ENCODE data around the gene MERTK.

GRCh38 chr2:111978452-111979170 lies 80.2 kb downstream of the MERTK start:
- TF ChIP-seq CTCF (IDR thresholded peaks at IDR 0.05) (no peak), POLR2A (IDR thresholded peaks at IDR 0.05) (no peak), POLR2AphosphoS5 (IDR thresholded peaks at IDR 0.05) (no peak), EP300 (IDR thresholded peaks at IDR 0.05) (no peak)

Data from suprapubic skin (tissue), 4 donors.